Ectodermal cell (in vitro differentiated cells): ENCODE results near the gene OGT.
"Not testable (repeated sequence)": the region's sequence is repeated elsewhere in the genome, so short reads cannot be mapped to it uniquely, and the experiment has no call there.

Source experiments
- H3K27ac ChIP-seq: 2 replicates; pipeline ENCODE4 v1.7.0; 2013; ENCODE audit warnings: mild to moderate bottlenecking, low read depth, low read length; ENCODE audit not compliant: insufficient read depth, poor library complexity, severe bottlenecking
- H3K27me3 ChIP-seq: 2 replicates; pipeline ENCODE4 v1.7.0; 2013; ENCODE audit warnings: mild to moderate bottlenecking, low read length; ENCODE audit not compliant: insufficient read depth, control insufficient read depth, poor library complexity, severe bottlenecking
- H3K36me3 ChIP-seq: one replicate; pipeline ENCODE4 v1.7.0; 2013; ENCODE audit warnings: low read length; ENCODE audit not compliant: control insufficient read depth, insufficient read depth
- H3K4me1 ChIP-seq: one replicate; pipeline ENCODE4 v1.7.0; 2013; ENCODE audit warnings: low read length; ENCODE audit not compliant: control insufficient read depth, insufficient read depth
- H3K4me3 ChIP-seq: 2 replicates; pipeline ENCODE4 v1.7.0; 2013; ENCODE audit warnings: low read depth, low read length, control low read depth; ENCODE audit not compliant: insufficient read depth
- H3K9me3 ChIP-seq: 2 replicates; pipeline ENCODE4 v1.7.0; 2013; ENCODE audit warnings: mild to moderate bottlenecking, low read length, moderate library complexity; ENCODE audit not compliant: control insufficient read depth
- WGBS, 2 experiments: methylation state at CpG; one replicate each; pipeline ENCODE4 v1.1.7; 2013; ENCODE audit warnings: missing lambda C conversion rate in 2 of 2; 5-methylcytosine and 5-hydroxymethylcytosine counted together

The OGT gene

GRCh38 chrX:71579136-71579989, 46.5 kb downstream of the OGT start:
- H3K27ac ChIP-seq = no peak overlapping the region

DNA sequence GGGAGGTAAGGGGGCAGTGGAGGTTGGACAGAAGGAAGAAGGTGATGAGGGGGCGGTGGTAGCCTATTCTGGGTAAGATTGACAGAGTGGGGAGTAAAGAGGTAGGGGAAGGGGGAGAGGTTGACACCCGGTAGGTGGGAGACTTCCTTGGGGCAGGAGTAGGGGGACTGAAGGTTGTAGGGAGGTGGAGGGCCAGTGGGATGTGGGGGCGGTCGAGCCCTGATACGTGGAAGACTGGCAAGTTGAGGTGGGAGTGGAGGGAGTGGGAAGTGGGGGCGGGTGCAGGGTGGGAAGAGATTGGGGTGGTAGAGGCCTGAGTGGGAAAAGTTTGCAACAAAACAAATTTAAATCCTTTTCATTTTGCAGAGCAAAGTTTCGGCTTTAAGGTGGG, 47.1 kb downstream of the OGT start:
- no peaks in the 10 kb centered on the region for H3K9me3 ChIP-seq
- 92 to 97% methylated on average over 5 to 6 of the region's 7 CpGs for WGBS, 2 experiments
- no peaks in the 10 kb centered on the region for H3K36me3 ChIP-seq
- H3K27me3 ChIP-seq = no peaks in the 10 kb centered on the region
- no peak overlapping the region for H3K27ac ChIP-seq
- no peak overlapping the region for H3K4me3 ChIP-seq
- no peaks in the 10 kb centered on the region for H3K4me1 ChIP-seq

More at GRCh38 chrX:71579136-71579989, 46.5 kb downstream of the OGT start:
- H3K27me3 ChIP-seq = no peaks in the 10 kb centered on the region
- H3K4me1 ChIP-seq = no peaks in the 10 kb centered on the region
- no peak overlapping the region for H3K4me3 ChIP-seq
- no peaks in the 10 kb centered on the region for H3K9me3 ChIP-seq
- WGBS, 2 experiments = 95 to 97% methylated on average over 25 to 26 of the region's 26 CpGs
- no peaks in the 10 kb centered on the region for H3K36me3 ChIP-seq

GRCh38 chrX:71581210-71581609, 48.3 kb downstream of the OGT start:
- Histone ChIP-seq H3K4me3 (no peak overlapping the region), H3K9me3 (no peaks in the 10 kb centered on the region), H3K4me1 (no peaks in the 10 kb centered on the region), H3K27me3 (no peaks in the 10 kb centered on the region), H3K36me3 (no peaks in the 10 kb centered on the region), H3K27ac (no peak overlapping the region)
- 100% methylated on average over 4 to 5 of the region's 5 CpGs for whole genome bisulfite sequencing, 2 experiments

- no peaks in the 10 kb centered on the region for H3K4me1 ChIP-seq
- H3K9me3 ChIP-seq = no peaks in the 10 kb centered on the region
- H3K27me3 ChIP-seq = no peaks in the 10 kb centered on the region
- H3K27ac ChIP-seq = no peak overlapping the region
- H3K4me3 ChIP-seq = no peak overlapping the region
- WGBS, 2 experiments = 95 to 96% methylated on average over 2 of the region's 2 CpGs
- no peaks in the 10 kb centered on the region for H3K36me3 ChIP-seq
Observed at GRCh38 chrX:71586929-71587328, 54.0 kb downstream of the OGT start.

DNA sequence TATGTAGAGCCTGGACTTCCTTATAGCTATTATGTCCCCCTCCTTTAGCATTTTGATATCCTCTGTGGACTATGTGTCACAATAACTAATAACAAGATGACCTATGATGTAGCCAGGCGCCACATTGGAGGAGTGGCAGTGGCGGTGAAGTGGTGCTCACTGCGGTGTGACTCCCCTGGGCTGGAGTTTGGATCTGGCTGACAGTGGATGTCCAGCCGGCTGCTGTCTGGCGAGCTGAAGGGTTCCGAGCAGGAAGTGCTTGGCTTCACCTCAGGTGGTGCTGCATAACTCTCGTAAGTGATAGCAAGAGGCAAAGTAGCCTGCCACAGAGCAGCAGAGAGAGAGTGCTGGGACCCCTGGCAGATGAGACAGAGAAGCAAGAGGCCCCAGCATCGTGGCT, 60.3 kb downstream of the OGT start:
- not testable (repeated sequence) for H3K36me3 ChIP-seq, H3K27ac ChIP-seq, H3K4me3 ChIP-seq, H3K9me3 ChIP-seq, H3K27me3 ChIP-seq, H3K4me1 ChIP-seq
- WGBS, 2 experiments = 35 to 73% methylated on average over 3 to 4 of the region's 8 CpGs

- Histone ChIP-seq H3K4me3 (no peak overlapping the region), H3K4me1 (no peaks in the 10 kb centered on the region), H3K27ac (no peak overlapping the region), H3K27me3 (no peaks in the 10 kb centered on the region), H3K9me3 (no peaks in the 10 kb centered on the region), H3K36me3 (no peaks in the 10 kb centered on the region)
- WGBS, 2 experiments = 97 to 100% methylated on average over 2 of the region's 2 CpGs
Observed at GRCh38 chrX:71599965-71600364, 67.1 kb downstream of the OGT start.

- WGBS, 2 experiments = 95 to 96% methylated on average over 33 of the region's 33 CpGs
- no peaks in the 10 kb centered on the region for H3K27me3 ChIP-seq
- H3K27ac ChIP-seq = no peak overlapping the region
- no peaks in the 10 kb centered on the region for H3K9me3 ChIP-seq
- no peak overlapping the region for H3K4me3 ChIP-seq
- H3K36me3 ChIP-seq = no peaks in the 10 kb centered on the region
- H3K4me1 ChIP-seq = no peaks in the 10 kb centered on the region
Observed at GRCh38 chrX:71603618-71604017, 70.7 kb downstream of the OGT start.

GRCh38 chrX:71604141-71604540, 71.2 kb downstream of the OGT start:
- no peaks in the 10 kb centered on the region for H3K36me3 ChIP-seq
- 96 to 97% methylated on average over 10 of the region's 10 CpGs for WGBS, 2 experiments
- no peaks in the 10 kb centered on the region for H3K4me1 ChIP-seq
- H3K9me3 ChIP-seq = no peaks in the 10 kb centered on the region
- no peaks in the 10 kb centered on the region for H3K27me3 ChIP-seq
- no peak overlapping the region for H3K4me3 ChIP-seq
- no peak overlapping the region for H3K27ac ChIP-seq

GRCh38 chrX:71604796-71605568, 72.1 kb downstream of the OGT start:
- no peak overlapping the region for H3K27ac ChIP-seq
- H3K4me3 ChIP-seq = no peak overlapping the region
- WGBS, 2 experiments = 97 to 98% methylated on average over 7 to 8 of the region's 8 CpGs

DNA sequence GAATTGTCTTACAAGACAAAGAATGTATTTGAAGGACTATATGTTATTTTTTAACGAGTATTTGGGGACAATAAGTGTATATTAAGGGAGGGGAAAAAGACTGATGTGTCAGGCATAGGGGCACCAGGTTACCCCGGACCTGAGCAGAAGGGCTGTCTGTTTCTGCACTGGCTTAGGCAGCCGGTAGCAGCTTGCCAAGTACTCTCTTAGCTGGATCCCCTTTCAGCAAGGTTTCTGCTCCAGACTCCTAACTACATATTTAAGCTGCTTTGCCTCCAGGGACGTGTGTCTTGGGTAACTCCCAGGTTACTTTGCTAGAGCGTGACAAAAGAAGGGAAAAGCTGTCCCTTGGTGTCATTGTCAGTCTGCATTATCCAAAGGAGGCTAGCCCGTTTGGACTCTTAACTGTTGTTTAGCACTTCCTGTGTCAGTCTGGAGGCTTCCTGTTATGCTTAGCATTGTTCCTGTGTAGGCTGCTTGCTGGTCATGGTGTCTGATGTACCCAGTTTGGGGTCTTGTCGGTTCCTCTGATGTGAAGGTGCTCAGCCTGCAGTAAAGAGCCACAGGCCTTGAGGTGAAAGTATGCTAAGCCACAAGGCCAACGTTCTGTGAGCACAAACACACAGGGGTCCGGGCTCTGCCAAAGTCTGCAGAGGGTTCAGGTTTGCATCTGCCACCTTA, 73.8 kb downstream of the OGT start:
- H3K36me3 ChIP-seq = no peaks in the 10 kb centered on the region
- H3K27me3 ChIP-seq = no peaks in the 10 kb centered on the region
- H3K4me1 ChIP-seq = no peaks in the 10 kb centered on the region
- H3K4me3 ChIP-seq = no peak overlapping the region
- H3K9me3 ChIP-seq = no peaks in the 10 kb centered on the region
- WGBS, 2 experiments = 88 to 89% methylated on average over 9 of the region's 9 CpGs
- no peak overlapping the region for H3K27ac ChIP-seq

More at GRCh38 chrX:71604796-71605568, 72.1 kb downstream of the OGT start:
- no peaks in the 10 kb centered on the region for H3K27me3 ChIP-seq
- no peaks in the 10 kb centered on the region for H3K36me3 ChIP-seq
- no peaks in the 10 kb centered on the region for H3K4me1 ChIP-seq
- no peaks in the 10 kb centered on the region for H3K9me3 ChIP-seq
